ENCODE measurements around the gene SNX13. TPM values are rescaled to one million over a fixed set of nuclear protein-coding genes. Genes with fewer than 3 reads are reported as not detected.

Gene SNX13
- total RNA-seq, 1 experiment from 2014 or later: 29.0 TPM

DNA sequence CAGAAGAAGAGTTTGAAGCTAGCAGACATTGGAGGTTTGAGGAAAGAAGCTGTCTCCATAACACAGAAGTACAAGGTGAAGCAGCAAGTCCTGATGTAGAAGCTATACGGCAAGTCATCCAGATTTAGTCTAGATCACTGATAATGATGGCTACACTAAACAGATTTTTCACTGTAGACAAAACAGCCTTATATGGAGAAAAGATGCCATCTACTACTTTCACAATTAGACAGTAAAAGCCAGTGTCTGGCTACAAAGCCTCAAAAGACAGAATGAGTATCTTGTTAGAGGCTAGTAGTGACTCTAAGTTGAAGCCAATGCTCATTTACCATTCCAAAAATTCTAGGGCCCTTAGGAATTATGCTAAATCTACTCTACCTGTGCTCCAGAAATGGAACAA, 85.1 kb downstream of the SNX13 start:
- H3K27me3 ChIP-seq (ENCODE audit: insufficient read depth, low read length): no peaks in the 10 kb centered on the region
- H3K23me2 ChIP-seq (ENCODE audit: insufficient read length, low read depth, low read length, poor library complexity, severe bottlenecking): no peaks in the 10 kb centered on the region
- no peak for DNase-seq
- Mint-ChIP-seq H3K4me1 (peaks cover 5 to 9% of the 10 kb centered on the region in 2 experiments; a peak in 3 of 4 replicates), H3K9me3 (peaks cover 8 to 15% of the 10 kb centered on the region in 2 experiments; a peak in 3 of 5 replicates), H3K4me3 (no peak overlapping the region), H3K27me3 (ENCODE audit: low read depth) (no peaks in the 10 kb centered on the region), H3K27ac (peak overlapping the region in 1 of 3 experiments; percentile 44; a peak in 1 of 7 replicates), H3K36me3 (ENCODE audit: insufficient read depth in 1 of 3, low read depth in 3 of 3) (peaks cover 5 to 24% (median 22%) of the 10 kb centered on the region in 3 experiments)
- no peaks in the 10 kb centered on the region for H3K4me1 ChIP-seq (ENCODE audit: insufficient read depth, low read length)
- H4K91ac ChIP-seq (ENCODE audit: insufficient read length, low read depth, low read length): no peak overlapping the region
- no peaks in the 10 kb centered on the region for H4K20me1 ChIP-seq (ENCODE audit: control insufficient read depth, insufficient read depth, insufficient read length)
- H2AFZ ChIP-seq (ENCODE audit: low read length): no peak overlapping the region
- H3K4me2 ChIP-seq (ENCODE audit: insufficient read depth, insufficient read length, low read length): no peak overlapping the region
- no peak overlapping the region for H3K27ac ChIP-seq (ENCODE audit: insufficient read length, low read depth, low read length)
- no peak overlapping the region for H2BK5ac ChIP-seq (ENCODE audit: insufficient read length, low read length)
- no peak overlapping the region for H4K5ac ChIP-seq (ENCODE audit: insufficient read length, low read depth, low read length)
- no peak overlapping the region for H3K23ac ChIP-seq (ENCODE audit: insufficient read length, low read depth, low read length)
- H3K4ac ChIP-seq (ENCODE audit: low read depth, low read length): no peak overlapping the region
- no peak overlapping the region for H2BK12ac ChIP-seq (ENCODE audit: insufficient read length, low read depth, low read length)
- no peak overlapping the region for H2BK20ac ChIP-seq (ENCODE audit: low read depth, low read length, poor library complexity, severe bottlenecking)
- H2AK5ac ChIP-seq (ENCODE audit: insufficient read length, low read length): no peak overlapping the region
- no peak overlapping the region for H3T11ph ChIP-seq (ENCODE audit: low read length)
- H3K9ac ChIP-seq (ENCODE audit: extremely low read depth, insufficient read length, low read length): no peak overlapping the region
- H2BK15ac ChIP-seq (ENCODE audit: low read depth, low read length): no peak overlapping the region
- TF ChIP-seq, protein P1, sequence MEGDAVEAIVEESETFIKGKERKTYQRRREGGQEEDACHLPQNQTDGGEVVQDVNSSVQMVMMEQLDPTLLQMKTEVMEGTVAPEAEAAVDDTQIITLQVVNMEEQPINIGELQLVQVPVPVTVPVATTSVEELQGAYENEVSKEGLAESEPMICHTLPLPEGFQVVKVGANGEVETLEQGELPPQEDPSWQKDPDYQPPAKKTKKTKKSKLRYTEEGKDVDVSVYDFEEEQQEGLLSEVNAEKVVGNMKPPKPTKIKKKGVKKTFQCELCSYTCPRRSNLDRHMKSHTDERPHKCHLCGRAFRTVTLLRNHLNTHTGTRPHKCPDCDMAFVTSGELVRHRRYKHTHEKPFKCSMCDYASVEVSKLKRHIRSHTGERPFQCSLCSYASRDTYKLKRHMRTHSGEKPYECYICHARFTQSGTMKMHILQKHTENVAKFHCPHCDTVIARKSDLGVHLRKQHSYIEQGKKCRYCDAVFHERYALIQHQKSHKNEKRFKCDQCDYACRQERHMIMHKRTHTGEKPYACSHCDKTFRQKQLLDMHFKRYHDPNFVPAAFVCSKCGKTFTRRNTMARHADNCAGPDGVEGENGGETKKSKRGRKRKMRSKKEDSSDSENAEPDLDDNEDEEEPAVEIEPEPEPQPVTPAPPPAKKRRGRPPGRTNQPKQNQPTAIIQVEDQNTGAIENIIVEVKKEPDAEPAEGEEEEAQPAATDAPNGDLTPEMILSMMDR (conservative IDR thresholded peaks at IDR 0.05): no peak
- H3K79me1 ChIP-seq (ENCODE audit: insufficient read depth, low read depth, low read length, poor library complexity, severe bottlenecking): no peaks in the 10 kb centered on the region
- no peak overlapping the region for H3K56ac ChIP-seq (ENCODE audit: insufficient read length, low read depth, low read length)
- H3K79me2 ChIP-seq (ENCODE audit: insufficient read depth, low read length): no peaks in the 10 kb centered on the region
- H3K18ac ChIP-seq (ENCODE audit: insufficient read length, low read depth, low read length): no peak overlapping the region
- no peak overlapping the region for H4K8ac ChIP-seq (replicated peaks; ENCODE audit: insufficient read length, low read depth, low read length)
- H2BK120ac ChIP-seq (ENCODE audit: low read depth, low read length, poor library complexity, severe bottlenecking): no peak overlapping the region
- WGBS (ENCODE audit: extremely low coverage, insufficient read length, low lambda C conversion rate): no CpG with 5 or more reads among the region's 1 CpG
- H3K9me3 ChIP-seq (ENCODE audit: control insufficient read depth, low read depth, low read length): no peaks in the 10 kb centered on the region
- no peak overlapping the region for H3K14ac ChIP-seq (ENCODE audit: insufficient read depth, low read length)
